Immature natural killer cell (primary cell): ENCODE measurements around the gene RUBCN. TPM values are rescaled to one million over a fixed set of nuclear protein-coding genes. Genes with fewer than 3 reads are reported as not detected.
A peak's percentile ranks its signal among the peaks of the same experiment; 100 is the strongest.

Source experiments
- DNase-seq, 3 donors: peaks; one replicate each; pipeline ENCODE4 v3.0.0; 2022; ENCODE audit warnings: mixed read lengths in 1 of 3
- H3K27ac Mint-ChIP-seq, 6 donors: one replicate each; pipeline ENCODE4 v1.8.0; 2020; ENCODE audit warnings: mixed read lengths in 6 of 6, mild to moderate bottlenecking in 5 of 6, inconsistent platforms in 4 of 6, moderate library complexity in 3 of 6
- H3K27me3 Mint-ChIP-seq, 3 donors: one replicate each; pipeline ENCODE4 v1.8.0; 2020 to 2021; ENCODE audit warnings: low read depth in 3 of 3, mild to moderate bottlenecking in 3 of 3, mixed read lengths in 3 of 3, moderate library complexity in 3 of 3, inconsistent platforms in 1 of 3
- H3K36me3 Mint-ChIP-seq, 3 donors: one replicate each; pipeline ENCODE4 v1.8.0; 2020; ENCODE audit warnings: mixed read lengths in 3 of 3, inconsistent platforms in 2 of 3, mild to moderate bottlenecking in 2 of 3
- H3K4me1 Mint-ChIP-seq, 2 donors: one replicate each; pipeline ENCODE4 v1.8.0; 2020; ENCODE audit warnings: inconsistent platforms in 2 of 2, mild to moderate bottlenecking in 2 of 2, mixed read lengths in 2 of 2, moderate library complexity in 1 of 2
- H3K4me3 Mint-ChIP-seq, 5 donors: one replicate each; pipeline ENCODE4 v1.8.0; 2020; ENCODE audit warnings: mild to moderate bottlenecking in 5 of 5, mixed read lengths in 5 of 5, inconsistent platforms in 3 of 5, moderate library complexity in 3 of 5
- H3K9me3 Mint-ChIP-seq, 6 donors: one replicate each; pipeline ENCODE4 v1.8.0; 2020; ENCODE audit warnings: mild to moderate bottlenecking in 6 of 6, mixed read lengths in 6 of 6, inconsistent platforms in 4 of 6, moderate library complexity in 3 of 6
- polyA plus RNA-seq, 3 donors: library from polyadenylated mRNA; unstranded; fragments of 300-500 nt; fragmentation: Illumina TruSeq; gene quantifications; one replicate each; pipeline ENCODE4 v1.2.3, GENCODE V29; 2021

The RUBCN gene
- 10 to 100 TPM in 2 of 3 donors, 1 to 10 TPM in 1; 8.9 to 29.9 (median 10.9) TPM for polyA plus RNA-seq

DNA sequence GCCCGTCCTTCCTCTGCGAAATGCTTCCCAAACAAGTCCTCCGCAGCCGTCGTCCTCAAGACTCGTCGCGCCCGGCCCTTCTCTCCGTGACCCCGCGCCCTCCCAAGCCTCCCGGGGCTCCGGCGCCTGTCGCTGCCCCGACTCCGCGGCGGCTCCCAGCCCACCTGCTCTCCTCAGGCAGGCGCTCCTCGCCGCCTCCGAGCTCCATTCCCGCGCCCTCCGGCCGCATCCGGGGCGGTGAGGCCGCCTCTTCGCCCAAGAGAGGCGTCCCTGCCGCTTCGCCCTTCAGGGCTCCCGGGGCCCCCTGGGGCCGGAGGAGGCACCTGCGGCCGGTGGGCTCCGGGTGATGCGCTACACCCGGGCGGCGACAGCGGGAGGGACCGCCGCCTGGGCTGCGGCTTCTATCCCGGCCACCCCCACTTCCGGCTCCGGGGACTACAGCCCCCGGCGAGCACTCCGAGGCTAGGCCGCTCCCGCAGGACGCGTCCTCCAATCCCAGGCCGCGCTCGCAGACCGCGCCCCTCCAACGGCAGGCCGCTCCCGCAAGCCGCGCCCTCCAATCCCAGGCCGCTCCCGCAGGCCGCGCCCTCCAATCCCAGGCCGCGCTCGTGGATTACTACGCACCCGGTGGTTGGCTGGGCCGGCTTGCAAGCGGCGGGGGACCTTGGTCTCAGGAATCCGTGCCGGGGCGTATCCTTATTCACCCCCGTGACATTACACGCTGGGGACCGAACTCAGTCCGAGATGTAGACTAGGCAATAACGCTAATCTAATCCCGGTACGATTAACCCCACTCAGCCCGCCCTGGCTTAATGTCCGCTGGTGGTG is at the start of gene RUBCN:
TSS of gene RUBCN (minus strand) at position 414 of the 828 bp plus-strand sequence. CDS start at position 229, 185 bp downstream.
- Mint-ChIP-seq H3K27ac (peak within 1 kb of the TSS; percentile 86 to 98 (median 94)), H3K9me3 (no peaks in the 10 kb centered on the region), H3K36me3 (no peaks in the 10 kb centered on the region), H3K4me1 (peaks cover 31 to 37% of the 10 kb centered on the region in 2 donors), H3K27me3 (peaks cover 0 to 16% (median 7%) of the 10 kb centered on the region in 3 donors), H3K4me3 (peak within 1 kb of the TSS; percentile 92 to 99 (median 94))
- peak; percentile 92 to 93 (median 92) for DNase-seq

GRCh38 chr3:197784019-197784585 is 47.4 kb upstream of the RUBCN start:
- Mint-ChIP-seq H3K9me3 (no peaks in the 10 kb centered on the region), H3K36me3 (peaks cover 10 to 14% (median 10%) of the 10 kb centered on the region in 3 donors), H3K27ac (peak overlapping the region in 3 of 6 donors; percentile 59 to 79 (median 63)), H3K4me3 (no peak overlapping the region), H3K4me1 (no peaks in the 10 kb centered on the region), H3K27me3 (no peaks in the 10 kb centered on the region)
- no peak for DNase-seq

- H3K9me3 Mint-ChIP-seq: no peaks in the 10 kb centered on the region
- no peaks in the 10 kb centered on the region for H3K27me3 Mint-ChIP-seq
- DNase-seq: no peak
- peak overlapping the region in 2 of 6 donors; percentile 59 to 70 for H3K27ac Mint-ChIP-seq
- no peaks in the 10 kb centered on the region for H3K4me1 Mint-ChIP-seq
- H3K36me3 Mint-ChIP-seq: peaks cover 16 to 23% (median 16%) of the 10 kb centered on the region in 3 donors
- H3K4me3 Mint-ChIP-seq: no peak overlapping the region
Observed at GRCh38 chr3:197782230-197782629, 45.5 kb upstream of the RUBCN start.

GRCh38 chr3:197775317-197775716 is 38.6 kb upstream of the RUBCN start:
- H3K36me3 Mint-ChIP-seq: peaks cover 18 to 53% (median 21%) of the 10 kb centered on the region in 3 donors
- H3K4me3 Mint-ChIP-seq: no peak overlapping the region

GRCh38 chr3:197761784-197762183 is 25.1 kb upstream of the RUBCN start:
- Mint-ChIP-seq H3K36me3 (peaks cover 4 to 9% (median 6%) of the 10 kb centered on the region in 3 donors), H3K27ac (no peak overlapping the region), H3K4me3 (no peak overlapping the region), H3K9me3 (no peaks in the 10 kb centered on the region), H3K27me3 (no peaks in the 10 kb centered on the region), H3K4me1 (no peaks in the 10 kb centered on the region)
- DNase-seq: no peak

More at GRCh38 chr3:197775317-197775716, 38.6 kb upstream of the RUBCN start:
- no peak for DNase-seq
- no peaks in the 10 kb centered on the region for H3K9me3 Mint-ChIP-seq
- H3K27me3 Mint-ChIP-seq: no peaks in the 10 kb centered on the region
- no peak overlapping the region for H3K27ac Mint-ChIP-seq
- H3K4me1 Mint-ChIP-seq: no peaks in the 10 kb centered on the region

DNA sequence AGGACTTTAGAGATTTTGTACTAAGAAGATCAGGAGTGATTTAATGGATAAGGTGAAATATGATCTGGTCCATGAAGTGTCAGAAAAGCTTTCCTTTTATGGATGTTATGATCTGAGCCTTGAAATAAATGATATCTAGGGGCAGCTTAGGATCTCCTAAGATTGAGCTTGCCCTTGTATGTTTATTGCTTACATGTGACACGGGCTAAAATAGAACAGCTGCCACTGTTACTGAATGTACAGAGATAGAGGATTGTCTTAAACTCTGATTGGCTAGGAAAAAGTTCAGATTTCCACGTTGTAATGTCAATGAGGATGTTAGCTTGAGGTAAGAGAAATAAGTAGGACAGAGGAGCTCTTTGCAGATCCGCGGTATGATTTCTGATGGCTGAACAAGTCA is 21.8 kb upstream of the RUBCN start:
- no peaks in the 10 kb centered on the region for H3K27me3 Mint-ChIP-seq
- H3K4me1 Mint-ChIP-seq: peaks cover 14 to 27% of the 10 kb centered on the region in 2 donors
- no peak overlapping the region for H3K4me3 Mint-ChIP-seq
- no peaks in the 10 kb centered on the region for H3K36me3 Mint-ChIP-seq
- no peak overlapping the region for H3K27ac Mint-ChIP-seq
- DNase-seq: no peak
- H3K9me3 Mint-ChIP-seq: no peaks in the 10 kb centered on the region

GRCh38 chr3:197756704-197757103 is 20.0 kb upstream of the RUBCN start:
- no peaks in the 10 kb centered on the region for H3K36me3 Mint-ChIP-seq
- no peak overlapping the region for H3K27ac Mint-ChIP-seq
- H3K4me1 Mint-ChIP-seq: peaks cover 28 to 45% of the 10 kb centered on the region in 2 donors
- H3K4me3 Mint-ChIP-seq: no peak overlapping the region
- H3K27me3 Mint-ChIP-seq: no peaks in the 10 kb centered on the region
- H3K9me3 Mint-ChIP-seq: no peaks in the 10 kb centered on the region
- DNase-seq: no peak

- Mint-ChIP-seq H3K4me1 (peaks cover 49 to 72% of the 10 kb centered on the region in 2 donors), H3K27ac (peak overlapping the region; percentile 3 to 81 (median 66)), H3K4me3 (peak overlapping the region in 3 of 5 donors; percentile 9 to 34 (median 16)), H3K36me3 (no peaks in the 10 kb centered on the region), H3K27me3 (peaks cover 10 to 15% (median 14%) of the 10 kb centered on the region in 3 donors), H3K9me3 (peaks cover 0 to 2% (median 0%) of the 10 kb centered on the region in 6 donors)
- no peak for DNase-seq
Observed at GRCh38 chr3:197753263-197753662, 16.6 kb upstream of the RUBCN start.

DNA sequence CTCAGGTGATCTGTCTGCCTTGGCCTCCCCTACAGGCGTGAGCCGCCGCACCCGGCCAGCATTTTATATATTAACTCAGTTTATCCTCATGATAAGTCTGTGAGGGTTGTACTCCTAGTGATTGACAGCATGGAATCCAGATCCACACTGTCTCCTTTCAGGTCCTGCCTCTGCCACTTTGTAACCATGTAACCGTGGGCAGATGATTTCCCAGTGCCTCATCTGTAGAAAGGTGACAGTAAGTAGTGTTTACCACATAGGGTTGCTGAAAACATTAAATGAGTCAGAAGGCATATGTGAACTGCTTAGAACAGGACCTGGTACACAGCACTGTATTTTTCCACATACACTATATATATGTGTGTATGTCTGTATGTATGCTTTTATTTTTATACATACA is 15.4 kb upstream of the RUBCN start:
- Mint-ChIP-seq H3K9me3 (peaks cover 0 to 2% (median 0%) of the 10 kb centered on the region in 6 donors), H3K4me1 (peaks cover 49 to 72% of the 10 kb centered on the region in 2 donors), H3K4me3 (peak overlapping the region; percentile 76 to 85 (median 77)), H3K36me3 (no peaks in the 10 kb centered on the region), H3K27me3 (peaks cover 10 to 15% (median 14%) of the 10 kb centered on the region in 3 donors), H3K27ac (peak overlapping the region; percentile 70 to 89 (median 88))
- DNase-seq: no peak

GRCh38 chr3:197750858-197751737 is 14.4 kb upstream of the RUBCN start:
- Mint-ChIP-seq H3K9me3 (peaks cover 0 to 2% (median 0%) of the 10 kb centered on the region in 6 donors), H3K27me3 (peaks cover 10 to 15% (median 14%) of the 10 kb centered on the region in 3 donors), H3K27ac (peak overlapping the region; percentile 84 to 99 (median 98)), H3K4me1 (peaks cover 45 to 67% of the 10 kb centered on the region in 2 donors), H3K36me3 (no peaks in the 10 kb centered on the region), H3K4me3 (peak overlapping the region; percentile 92 to 100 (median 98))
- DNase-seq: peak in 2 of 3 donors; percentile 20 to 24

DNA sequence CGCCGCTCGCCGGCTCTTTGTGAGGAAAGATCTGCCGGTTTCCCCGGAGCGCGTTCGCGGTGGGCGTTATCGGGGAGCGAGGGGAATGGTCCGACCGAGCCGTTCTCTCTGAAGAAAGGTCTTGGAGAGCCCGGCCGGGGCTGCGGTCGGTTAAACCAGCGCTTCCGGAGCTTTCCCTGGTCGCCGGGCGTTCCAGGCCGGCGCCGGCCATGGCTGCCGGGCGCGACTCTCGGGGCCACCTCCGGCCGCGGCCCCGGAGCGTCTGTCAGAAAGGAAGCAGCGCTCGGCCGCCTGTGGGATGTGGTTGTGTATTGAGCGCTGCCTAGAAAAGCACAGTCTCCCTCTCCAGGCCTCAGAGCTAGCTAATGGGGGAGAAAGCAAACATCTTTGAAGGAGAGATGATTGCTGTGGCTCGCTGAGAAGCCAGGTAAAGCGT is 13.7 kb upstream of the RUBCN start:
- Mint-ChIP-seq H3K27ac (peak overlapping the region; percentile 84 to 99 (median 98)), H3K4me1 (peaks cover 43 to 61% of the 10 kb centered on the region in 2 donors), H3K9me3 (peaks cover 0 to 2% (median 0%) of the 10 kb centered on the region in 6 donors), H3K36me3 (no peaks in the 10 kb centered on the region), H3K27me3 (peaks cover 10 to 15% (median 14%) of the 10 kb centered on the region in 3 donors), H3K4me3 (peak overlapping the region; percentile 92 to 100 (median 98))
- peak; percentile 67 to 71 (median 70) for DNase-seq

GRCh38 chr3:197749601-197750395 is 13.1 kb upstream of the RUBCN start, which contains the start of gene FYTTD1:
FYTTD1 (plus strand) TSS chr3:197749883; CDS start chr3:197749972, 89 bp downstream.
- peaks cover 0 to 2% (median 0%) of the 10 kb centered on the region in 6 donors for H3K9me3 Mint-ChIP-seq
- peak within 1 kb of the TSS; percentile 84 to 99 (median 98) for H3K27ac Mint-ChIP-seq
- peaks cover 10 to 15% (median 14%) of the 10 kb centered on the region in 3 donors for H3K27me3 Mint-ChIP-seq
- peak; percentile 91 for DNase-seq
- H3K4me1 Mint-ChIP-seq: peaks cover 40 to 57% of the 10 kb centered on the region in 2 donors
- peak within 1 kb of the TSS; percentile 92 to 100 (median 98) for H3K4me3 Mint-ChIP-seq
- H3K36me3 Mint-ChIP-seq: no peaks in the 10 kb centered on the region
